ENCODE data around the gene HERPUD1. TPM values are rescaled to one million over a fixed set of nuclear protein-coding genes. Genes with fewer than 3 reads are reported as not detected.

Gene HERPUD1
- total RNA-seq, 1 experiment from 2014 or later: 30.8 TPM

- no peak for TF ChIP-seq SMAD3 (CRISPR knock-in tag; IDR thresholded peaks at IDR 0.05; ENCODE audit: borderline replicate concordance)
- no peak for TF ChIP-seq ZNF416 (CRISPR knock-in tag; IDR thresholded peaks at IDR 0.05)
- TF ChIP-seq ETV6 (CRISPR knock-in tag; IDR thresholded peaks at IDR 0.05): no peak
- no peak for TF ChIP-seq USF2 (CRISPR knock-in tag; IDR thresholded peaks at IDR 0.05)
- TF ChIP-seq ATF1 (CRISPR knock-in tag; IDR thresholded peaks at IDR 0.05): no peak
- TF ChIP-seq GTF2I (CRISPR knock-in tag; conservative IDR thresholded peaks at IDR 0.05): no peak
- no peak for TF ChIP-seq ELF4 (CRISPR knock-in tag; IDR thresholded peaks at IDR 0.05; ENCODE audit: low read depth)
- Mint-ChIP-seq H3K4me3 (no peak overlapping the region), H3K4me1 (no peaks in the 10 kb centered on the region), H3K27me3 (ENCODE audit: low read depth) (no peaks in the 10 kb centered on the region), H3K36me3 (no peaks in the 10 kb centered on the region), H3K9me3 (peaks cover 3% of the 10 kb centered on the region; the same call in 1 of the 2 replicates), H3K27ac (no peak overlapping the region)
- POLR2A ChIA-PET: no interaction called here
- ATAC-seq: no peak
- CTCF ChIA-PET: interaction anchor here (4.2 kb wide), 1 partner anchor 11 kb away, joined by 22 read pairs; no protein-coding TSS in a partner anchor
- no peak for DNase-seq (ENCODE audit: low spot score)
These were observed 43.8 kb downstream of the HERPUD1 start for GRCh38 chr16:56975714-56976113.

- no peaks in the 10 kb centered on the region for H3K27me3 Mint-ChIP-seq (ENCODE audit: low read depth)
- DNase-seq (ENCODE audit: low spot score) (no peak), ATAC-seq (no peak)
- no peak overlapping the region for H3K27ac Mint-ChIP-seq
- TF ChIP-seq ZNF423 (CRISPR knock-in tag; IDR thresholded peaks at IDR 0.05) (no peak), MXD4 (CRISPR knock-in tag; IDR thresholded peaks at IDR 0.05; ENCODE audit: borderline replicate concordance) (no peak), NFATC4 (CRISPR knock-in tag; IDR thresholded peaks at IDR 0.05) (no peak), SP1 (CRISPR knock-in tag; conservative IDR thresholded peaks at IDR 0.05) (no peak), ZNF281 (CRISPR knock-in tag; IDR thresholded peaks at IDR 0.05) (no peak), SMAD3 (CRISPR knock-in tag; IDR thresholded peaks at IDR 0.05; ENCODE audit: borderline replicate concordance) (no peak), ESRRA (CRISPR knock-in tag; IDR thresholded peaks at IDR 0.05; ENCODE audit: borderline replicate concordance) (no peak), JUN (CRISPR knock-in tag; IDR thresholded peaks at IDR 0.05) (no peak)
- TF ChIP-seq, protein P1, sequence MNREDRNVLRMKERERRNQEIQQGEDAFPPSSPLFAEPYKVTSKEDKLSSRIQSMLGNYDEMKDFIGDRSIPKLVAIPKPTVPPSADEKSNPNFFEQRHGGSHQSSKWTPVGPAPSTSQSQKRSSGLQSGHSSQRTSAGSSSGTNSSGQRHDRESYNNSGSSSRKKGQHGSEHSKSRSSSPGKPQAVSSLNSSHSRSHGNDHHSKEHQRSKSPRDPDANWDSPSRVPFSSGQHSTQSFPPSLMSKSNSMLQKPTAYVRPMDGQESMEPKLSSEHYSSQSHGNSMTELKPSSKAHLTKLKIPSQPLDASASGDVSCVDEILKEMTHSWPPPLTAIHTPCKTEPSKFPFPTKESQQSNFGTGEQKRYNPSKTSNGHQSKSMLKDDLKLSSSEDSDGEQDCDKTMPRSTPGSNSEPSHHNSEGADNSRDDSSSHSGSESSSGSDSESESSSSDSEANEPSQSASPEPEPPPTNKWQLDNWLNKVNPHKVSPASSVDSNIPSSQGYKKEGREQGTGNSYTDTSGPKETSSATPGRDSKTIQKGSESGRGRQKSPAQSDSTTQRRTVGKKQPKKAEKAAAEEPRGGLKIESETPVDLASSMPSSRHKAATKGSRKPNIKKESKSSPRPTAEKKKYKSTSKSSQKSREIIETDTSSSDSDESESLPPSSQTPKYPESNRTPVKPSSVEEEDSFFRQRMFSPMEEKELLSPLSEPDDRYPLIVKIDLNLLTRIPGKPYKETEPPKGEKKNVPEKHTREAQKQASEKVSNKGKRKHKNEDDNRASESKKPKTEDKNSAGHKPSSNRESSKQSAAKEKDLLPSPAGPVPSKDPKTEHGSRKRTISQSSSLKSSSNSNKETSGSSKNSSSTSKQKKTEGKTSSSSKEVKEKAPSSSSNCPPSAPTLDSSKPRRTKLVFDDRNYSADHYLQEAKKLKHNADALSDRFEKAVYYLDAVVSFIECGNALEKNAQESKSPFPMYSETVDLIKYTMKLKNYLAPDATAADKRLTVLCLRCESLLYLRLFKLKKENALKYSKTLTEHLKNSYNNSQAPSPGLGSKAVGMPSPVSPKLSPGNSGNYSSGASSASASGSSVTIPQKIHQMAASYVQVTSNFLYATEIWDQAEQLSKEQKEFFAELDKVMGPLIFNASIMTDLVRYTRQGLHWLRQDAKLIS (CRISPR knock-in tag; IDR thresholded peaks at IDR 0.05; ENCODE audit: borderline replicate concordance): no peak
- peaks cover 6% of the 10 kb centered on the region; the same call in 1 of the 2 replicates for H3K4me1 Mint-ChIP-seq
- CTCF ChIA-PET: interaction anchor here (4.2 kb wide), 1 partner anchor 12 kb away, joined by 22 read pairs; no protein-coding TSS in a partner anchor
- peaks cover 3% of the 10 kb centered on the region; the same call in 1 of the 2 replicates for H3K9me3 Mint-ChIP-seq
- no peaks in the 10 kb centered on the region for H3K36me3 Mint-ChIP-seq
- no peak overlapping the region for H3K4me3 Mint-ChIP-seq
- POLR2A ChIA-PET: no interaction called here
These were observed 45.3 kb downstream of the HERPUD1 start for GRCh38 chr16:56977216-56977615.

DNA sequence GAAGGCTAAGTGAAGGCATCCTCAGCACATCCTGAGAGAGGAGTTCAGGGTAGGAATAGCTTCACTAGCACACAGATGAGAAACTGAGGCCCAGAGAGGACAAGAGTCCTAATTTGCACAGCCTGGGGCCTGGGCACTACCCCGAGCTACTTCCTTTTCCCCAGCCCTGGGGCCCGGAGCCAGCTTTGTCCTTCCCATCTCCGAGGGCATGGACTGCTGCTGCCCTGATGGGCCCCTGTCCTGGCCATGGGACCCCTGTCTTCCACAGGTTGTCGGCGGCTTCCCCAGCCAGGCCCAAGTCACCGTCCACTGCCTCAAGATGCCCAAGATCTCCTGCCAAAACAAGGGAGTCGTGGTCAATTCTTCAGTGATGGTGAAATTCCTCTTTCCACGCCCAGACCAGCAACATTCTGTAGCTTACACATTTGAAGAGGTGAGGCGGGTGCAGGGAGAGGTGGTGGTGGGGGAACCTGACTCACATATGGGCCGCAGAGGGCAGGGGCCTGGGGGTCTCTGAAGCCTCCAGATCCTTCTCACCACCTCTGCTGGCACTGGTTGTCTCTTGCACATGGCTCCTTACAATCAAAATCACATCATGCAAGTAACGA lies 46.0 kb downstream of the HERPUD1 start:
- Mint-ChIP-seq H3K4me1 (peaks cover 6% of the 10 kb centered on the region; the same call in 1 of the 2 replicates), H3K4me3 (no peak overlapping the region), H3K27ac (no peak overlapping the region), H3K27me3 (ENCODE audit: low read depth) (no peaks in the 10 kb centered on the region), H3K36me3 (no peaks in the 10 kb centered on the region), H3K9me3 (peaks cover 3% of the 10 kb centered on the region; the same call in 1 of the 2 replicates)
- ChIA-PET POLR2A (no interaction called here), CTCF (interaction anchor here (4.2 kb wide), 1 partner anchor 13 kb away, joined by 22 read pairs; no protein-coding TSS in a partner anchor)
- DNase-seq (ENCODE audit: low spot score) (no peak), ATAC-seq (no peak)
- TF ChIP-seq NR3C1 (CRISPR knock-in tag; conservative IDR thresholded peaks at IDR 0.05; ENCODE audit: low read depth): no peak
- TF ChIP-seq SOX15 (CRISPR knock-in tag; IDR thresholded peaks at IDR 0.05): no peak
- no peak for TF ChIP-seq KAT7 (CRISPR knock-in tag; IDR thresholded peaks at IDR 0.05; ENCODE audit: borderline replicate concordance)
- no peak for TF ChIP-seq ATF1 (CRISPR knock-in tag; IDR thresholded peaks at IDR 0.05)
- TF ChIP-seq SMAD4 (CRISPR knock-in tag; IDR thresholded peaks at IDR 0.05): no peak
- no peak for TF ChIP-seq ZNF281 (CRISPR knock-in tag; IDR thresholded peaks at IDR 0.05)
- TF ChIP-seq NR2C2 (CRISPR knock-in tag; IDR thresholded peaks at IDR 0.05): no peak
- no peak for TF ChIP-seq TCF7 (CRISPR knock-in tag; IDR thresholded peaks at IDR 0.05; ENCODE audit: low read depth)
- no peak for TF ChIP-seq ZNF121 (CRISPR knock-in tag; IDR thresholded peaks at IDR 0.05)

All from WTC11 (cell line).